T-helper 2 cell treated with Interferon-gamma antibody and Interleukin-4, amounts not matched to agents 100 ng/mL and 5 ng/mL, for 36 hours (primary cell): ENCODE results near the gene ITIH6. TPM values are rescaled to one million over a fixed set of nuclear protein-coding genes. Genes with fewer than 3 reads are reported as not detected.
"Not testable (repeated sequence)": the region's sequence is repeated elsewhere in the genome, so short reads cannot be mapped to it uniquely, and the experiment has no call there.

ENCODE experiments used
- intact Hi-C: fragments of 100-400 bp; cut with micrococcal nuclease; formaldehyde crosslinking; loops from one replicate; pipeline ENCODE4 v1.15.1; 2023
- total RNA-seq: library from RNA; stranded (reverse); gene quantifications from 2 replicates; pipeline ENCODE4 v1.2.3, GENCODE V29; 2022

ITIH6 gene
- total RNA-seq: not detected in 2 replicates

GRCh38 chrX:54798137-54798536, at the start of gene ITIH6:
Gene ITIH6, minus strand, starts transcription at chrX:54798255. Its CDS starts 45 bp downstream, at chrX:54798210.
- intact Hi-C loops: no loop called here

- intact Hi-C loops: not testable (repeated sequence)
Measured at GRCh38 chrX:54847700-54848099, 49.6 kb upstream of the ITIH6 start.

GRCh38 chrX:54843050-54843449, 45.0 kb upstream of the ITIH6 start:
- intact Hi-C loops: no loop called here

GRCh38 chrX:54842607-54843006, 44.6 kb upstream of the ITIH6 start:
- intact Hi-C loops: no loop called here

- intact Hi-C loops: not testable (repeated sequence)
Measured at GRCh38 chrX:54841184-54841874, 43.3 kb upstream of the ITIH6 start.

- intact Hi-C loops: no loop called here
Measured at GRCh38 chrX:54838583-54838982, 40.5 kb upstream of the ITIH6 start.

GRCh38 chrX:54826598-54826997, 28.5 kb upstream of the ITIH6 start:
- intact Hi-C loops: no loop called here

GRCh38 chrX:54825716-54826438, 27.8 kb upstream of the ITIH6 start:
- intact Hi-C loops: no loop called here

- intact Hi-C loops: no loop called here
Measured at GRCh38 chrX:54824722-54825121, 26.7 kb upstream of the ITIH6 start.

GRCh38 chrX:54824195-54824594, 26.1 kb upstream of the ITIH6 start:
- intact Hi-C loops: no loop called here

- intact Hi-C loops: no loop called here
Measured at GRCh38 chrX:54821310-54821709, 23.3 kb upstream of the ITIH6 start.

GRCh38 chrX:54820737-54821136, 22.7 kb upstream of the ITIH6 start:
- intact Hi-C loops: no loop called here

GRCh38 chrX:54819201-54819600, 21.1 kb upstream of the ITIH6 start:
- intact Hi-C loops: no loop called here

- intact Hi-C loops: no loop called here
Measured at GRCh38 chrX:54818221-54818620, 20.2 kb upstream of the ITIH6 start.

- intact Hi-C loops: no loop called here
Measured at GRCh38 chrX:54817220-54817820, 19.3 kb upstream of the ITIH6 start.

- intact Hi-C loops: no loop called here
Measured at GRCh38 chrX:54812306-54812705, 14.3 kb upstream of the ITIH6 start.

- intact Hi-C loops: no loop called here
Measured at GRCh38 chrX:54811301-54811885, 13.3 kb upstream of the ITIH6 start.

GRCh38 chrX:54810532-54810931, 12.5 kb upstream of the ITIH6 start:
- intact Hi-C loops: no loop called here

GRCh38 chrX:54808605-54809483, 10.8 kb upstream of the ITIH6 start:
- intact Hi-C loops: loop anchor here (1.0 to 5.0 kb wide), 9 partner anchors 170 to 1127 kb away; partner anchors contain the start of genes APEX2, FAM120C, GNL3L and PHF8

- intact Hi-C loops: loop anchor here (1.0 to 5.0 kb wide), 9 partner anchors 169 to 1126 kb away; partner anchors contain the start of genes APEX2, FAM120C, GNL3L and PHF8
Measured at GRCh38 chrX:54808109-54808604, 10.1 kb upstream of the ITIH6 start.
